NOMO-1 (cell line): ENCODE results near the gene KCNG2.
"Not testable (repeated sequence)": the region's sequence is repeated elsewhere in the genome, so short reads cannot be mapped to it uniquely, and the experiment has no call there.

Experiments used
- DNase-seq, 2 experiments: peaks; one replicate each; lab custom pipeline; 2025; ENCODE audit not compliant: unreplicated experiment in 2 of 2; lab: John Stamatoyannopoulos, UW

KCNG2 gene

GRCh38 chr18:79866889-79867574 is 69.3 kb downstream of the KCNG2 start:
- no peak for DNase-seq

- no peak for DNase-seq
These were observed 69.9 kb downstream of the KCNG2 start for GRCh38 chr18:79867666-79868065.

GRCh38 chr18:79868168-79868784 is 70.5 kb downstream of the KCNG2 start:
- DNase-seq = no peak

- no peak for DNase-seq
These were observed 71.2 kb downstream of the KCNG2 start for GRCh38 chr18:79868811-79869541.

- DNase-seq = no peak
These were observed 72.0 kb downstream of the KCNG2 start for GRCh38 chr18:79869591-79870300.

- DNase-seq = no peak
These were observed 72.7 kb downstream of the KCNG2 start for GRCh38 chr18:79870301-79871025.

- no peak for DNase-seq
These were observed 73.3 kb downstream of the KCNG2 start for GRCh38 chr18:79871026-79871390.

- no peak for DNase-seq
These were observed 73.8 kb downstream of the KCNG2 start for GRCh38 chr18:79871481-79872091.

- no peak for DNase-seq
These were observed 75.0 kb downstream of the KCNG2 start for GRCh38 chr18:79872527-79873444.

- DNase-seq = no peak
These were observed 75.8 kb downstream of the KCNG2 start for GRCh38 chr18:79873449-79874110.

- DNase-seq = no peak
These were observed 77.1 kb downstream of the KCNG2 start for GRCh38 chr18:79874553-79875530.

GRCh38 chr18:79875531-79875919 is 77.8 kb downstream of the KCNG2 start:
- no peak for DNase-seq

GRCh38 chr18:79875931-79876461 is 78.3 kb downstream of the KCNG2 start:
- no peak for DNase-seq

GRCh38 chr18:79876497-79876896 is 78.8 kb downstream of the KCNG2 start:
- no peak for DNase-seq

- DNase-seq = no peak
These were observed 79.7 kb downstream of the KCNG2 start for GRCh38 chr18:79877163-79878091.

GRCh38 chr18:79878246-79878645 is 80.5 kb downstream of the KCNG2 start:
- DNase-seq = not testable (repeated sequence)
